Measurements from ENCODE around the gene IER3. TPM values are rescaled to one million over a fixed set of nuclear protein-coding genes. Genes with fewer than 3 reads are reported as not detected.

The IER3 gene
- total RNA-seq, 1 donor: 546 TPM

GRCh38 chr6:30717129-30717844 lies 27.1 kb downstream of the IER3 start, which contains the start of gene MDC1:
Gene MDC1 (minus strand): TSS chr6:30717281. CDS start chr6:30715175, 2,106 bp downstream.
- Histone ChIP-seq H3K27me3 (ENCODE audit: insufficient read depth, low read length) (no peaks in the 10 kb centered on the region), H3K9me3 (ENCODE audit: low read depth, low read length) (no peaks in the 10 kb centered on the region), H3K4me1 (ENCODE audit: insufficient read depth, low read length) (peaks cover 50% of the 10 kb centered on the region), H3K4me3 (ENCODE audit: low read length) (peak within 1 kb of the TSS; percentile 54)

GRCh38 chr6:30716879-30717128 lies 27.5 kb downstream of the IER3 start:
- H3K4me1 ChIP-seq (ENCODE audit: insufficient read depth, low read length): peaks cover 50% of the 10 kb centered on the region
- no peaks in the 10 kb centered on the region for H3K9me3 ChIP-seq (ENCODE audit: low read depth, low read length)
- peak overlapping the region; percentile 54 for H3K4me3 ChIP-seq (ENCODE audit: low read length)
- no peaks in the 10 kb centered on the region for H3K27me3 ChIP-seq (ENCODE audit: insufficient read depth, low read length)

DNA sequence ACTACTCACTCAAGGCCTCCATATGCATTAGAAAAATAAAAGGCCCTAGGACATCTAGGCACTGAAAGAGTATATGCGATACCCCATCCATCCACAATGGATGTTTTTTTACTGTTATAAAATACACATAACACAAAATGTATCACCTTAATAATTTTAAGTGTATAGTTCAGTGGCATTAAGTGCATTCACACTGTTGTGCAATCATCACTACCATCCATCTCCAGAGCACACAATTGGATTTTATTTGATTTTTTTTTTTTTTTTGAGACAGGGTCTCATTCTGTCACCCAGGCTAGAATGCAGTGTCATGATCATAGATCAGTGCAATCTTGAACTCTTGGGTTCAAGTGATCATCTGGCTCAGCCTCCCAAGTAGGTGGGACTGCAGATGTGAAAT lies 30.1 kb downstream of the IER3 start:
- H3K4me1 ChIP-seq (ENCODE audit: insufficient read depth, low read length): peaks cover 42% of the 10 kb centered on the region
- no peaks in the 10 kb centered on the region for H3K27me3 ChIP-seq (ENCODE audit: insufficient read depth, low read length)
- no peaks in the 10 kb centered on the region for H3K9me3 ChIP-seq (ENCODE audit: low read depth, low read length)
- H3K4me3 ChIP-seq (ENCODE audit: low read length): no peak overlapping the region

DNA sequence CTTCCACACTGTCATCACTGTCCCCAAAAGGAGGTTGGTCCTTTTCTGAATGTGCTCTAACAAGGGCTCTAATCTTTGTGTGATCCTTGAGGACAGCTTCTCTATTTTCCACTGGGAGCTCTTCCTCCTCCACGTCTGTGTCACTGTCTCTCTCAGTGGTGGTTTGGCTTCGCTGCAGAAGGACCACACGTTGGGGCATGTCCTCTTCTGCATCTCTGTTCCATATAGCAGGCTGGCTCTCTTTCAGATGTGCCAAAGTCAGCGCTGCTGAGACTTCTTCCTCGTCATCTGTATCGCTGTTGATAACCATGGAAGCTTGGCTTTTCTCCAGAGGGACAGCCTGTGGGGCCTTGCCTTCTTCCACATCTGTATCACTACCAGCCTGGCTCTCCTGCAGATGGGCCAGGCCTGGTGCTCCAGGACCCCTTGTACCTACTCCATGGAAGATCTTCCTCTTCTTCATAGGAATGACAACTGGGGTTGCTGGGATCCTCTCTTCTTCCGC lies 31.9 kb downstream of the IER3 start:
- H3K27me3 ChIP-seq (ENCODE audit: insufficient read depth, low read length): no peaks in the 10 kb centered on the region
- H3K4me3 ChIP-seq (ENCODE audit: low read length): no peak overlapping the region
- no peaks in the 10 kb centered on the region for H3K9me3 ChIP-seq (ENCODE audit: low read depth, low read length)
- H3K4me1 ChIP-seq (ENCODE audit: insufficient read depth, low read length): peaks cover 25% of the 10 kb centered on the region

DNA sequence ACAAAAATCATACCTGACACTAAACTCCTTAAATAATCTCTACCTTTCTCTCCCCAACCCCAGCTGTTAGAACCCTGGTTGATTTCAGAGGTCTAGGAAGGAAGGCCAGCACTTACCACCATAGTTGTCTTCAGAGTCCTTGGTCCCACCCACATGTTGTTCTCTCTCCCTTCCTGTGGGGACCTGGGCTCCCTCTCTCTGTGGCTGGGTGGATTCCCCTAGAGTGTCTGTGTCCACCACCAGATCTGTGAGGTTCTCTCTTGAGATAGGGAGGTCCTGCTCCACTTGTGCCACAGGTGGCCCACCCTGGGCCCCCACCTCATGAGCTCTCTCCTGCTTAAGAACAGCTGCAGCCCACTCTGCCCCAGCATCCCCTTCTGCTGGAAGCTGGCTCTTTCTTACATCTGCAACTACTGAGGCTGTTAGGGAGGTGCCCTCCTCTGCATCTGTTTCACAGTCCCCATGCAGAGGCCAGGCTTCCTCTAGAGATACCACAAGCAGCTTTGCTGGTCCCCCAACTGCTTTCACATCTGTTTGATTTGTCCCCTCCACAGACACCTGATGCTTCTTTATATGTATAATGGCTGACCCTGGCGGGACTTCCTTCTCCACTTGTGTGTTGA lies 32.5 kb downstream of the IER3 start:
- Histone ChIP-seq H3K4me3 (ENCODE audit: low read length) (no peak overlapping the region), H3K27me3 (ENCODE audit: insufficient read depth, low read length) (no peaks in the 10 kb centered on the region), H3K9me3 (ENCODE audit: low read depth, low read length) (no peaks in the 10 kb centered on the region), H3K4me1 (ENCODE audit: insufficient read depth, low read length) (peaks cover 25% of the 10 kb centered on the region)

- no peak overlapping the region for H3K4me3 ChIP-seq (ENCODE audit: low read length)
- no peaks in the 10 kb centered on the region for H3K27me3 ChIP-seq (ENCODE audit: insufficient read depth, low read length)
- H3K4me1 ChIP-seq (ENCODE audit: insufficient read depth, low read length): peaks cover 17% of the 10 kb centered on the region
- H3K9me3 ChIP-seq (ENCODE audit: low read depth, low read length): no peaks in the 10 kb centered on the region
These were observed 35.1 kb downstream of the IER3 start for GRCh38 chr6:30709101-30709868.

- peaks cover 20% of the 10 kb centered on the region for H3K4me1 ChIP-seq (ENCODE audit: insufficient read depth, low read length)
- H3K27me3 ChIP-seq (ENCODE audit: insufficient read depth, low read length): no peaks in the 10 kb centered on the region
- H3K9me3 ChIP-seq (ENCODE audit: low read depth, low read length): no peaks in the 10 kb centered on the region
- H3K4me3 ChIP-seq (ENCODE audit: low read length): no peak overlapping the region
These were observed 37.0 kb downstream of the IER3 start for GRCh38 chr6:30707281-30707850.

- H3K27me3 ChIP-seq (ENCODE audit: insufficient read depth, low read length): no peaks in the 10 kb centered on the region
- H3K4me3 ChIP-seq (ENCODE audit: low read length): no peak overlapping the region
- H3K9me3 ChIP-seq (ENCODE audit: low read depth, low read length): no peaks in the 10 kb centered on the region
- peaks cover 13% of the 10 kb centered on the region for H3K4me1 ChIP-seq (ENCODE audit: insufficient read depth, low read length)
These were observed 38.7 kb downstream of the IER3 start for GRCh38 chr6:30705620-30706019.

- Histone ChIP-seq H3K4me1 (ENCODE audit: insufficient read depth, low read length) (peaks cover 18% of the 10 kb centered on the region), H3K4me3 (ENCODE audit: low read length) (no peak overlapping the region)
These were observed 40.5 kb downstream of the IER3 start for GRCh38 chr6:30703821-30704220.

GRCh38 chr6:30703011-30703410 lies 41.3 kb downstream of the IER3 start:
- Histone ChIP-seq H3K9me3 (ENCODE audit: low read depth, low read length) (no peaks in the 10 kb centered on the region), H3K27me3 (ENCODE audit: insufficient read depth, low read length) (no peaks in the 10 kb centered on the region), H3K4me1 (ENCODE audit: insufficient read depth, low read length) (peaks cover 18% of the 10 kb centered on the region), H3K4me3 (ENCODE audit: low read length) (no peak overlapping the region)

More at GRCh38 chr6:30703821-30704220, 40.5 kb downstream of the IER3 start:
- Histone ChIP-seq H3K27me3 (ENCODE audit: insufficient read depth, low read length) (no peaks in the 10 kb centered on the region), H3K9me3 (ENCODE audit: low read depth, low read length) (no peaks in the 10 kb centered on the region)

- H3K4me1 ChIP-seq (ENCODE audit: insufficient read depth, low read length): peaks cover 18% of the 10 kb centered on the region
- no peak overlapping the region for H3K4me3 ChIP-seq (ENCODE audit: low read length)
- no peaks in the 10 kb centered on the region for H3K9me3 ChIP-seq (ENCODE audit: low read depth, low read length)
- no peaks in the 10 kb centered on the region for H3K27me3 ChIP-seq (ENCODE audit: insufficient read depth, low read length)
These were observed 44.0 kb downstream of the IER3 start for GRCh38 chr6:30700340-30700739.

GRCh38 chr6:30696432-30696831 lies 47.9 kb downstream of the IER3 start:
- Histone ChIP-seq H3K27me3 (ENCODE audit: insufficient read depth, low read length) (no peaks in the 10 kb centered on the region), H3K4me3 (ENCODE audit: low read length) (no peak overlapping the region), H3K9me3 (ENCODE audit: low read depth, low read length) (no peaks in the 10 kb centered on the region), H3K4me1 (ENCODE audit: insufficient read depth, low read length) (peaks cover 10% of the 10 kb centered on the region)
